NCI-H2227 (cell line): Measurements from ENCODE around the gene CPNE6.

Source experiments
- DNase-seq: peaks from one replicate; lab custom pipeline; 2025; ENCODE audit not compliant: unreplicated experiment; lab: John Stamatoyannopoulos, UW

CPNE6 gene

DNA sequence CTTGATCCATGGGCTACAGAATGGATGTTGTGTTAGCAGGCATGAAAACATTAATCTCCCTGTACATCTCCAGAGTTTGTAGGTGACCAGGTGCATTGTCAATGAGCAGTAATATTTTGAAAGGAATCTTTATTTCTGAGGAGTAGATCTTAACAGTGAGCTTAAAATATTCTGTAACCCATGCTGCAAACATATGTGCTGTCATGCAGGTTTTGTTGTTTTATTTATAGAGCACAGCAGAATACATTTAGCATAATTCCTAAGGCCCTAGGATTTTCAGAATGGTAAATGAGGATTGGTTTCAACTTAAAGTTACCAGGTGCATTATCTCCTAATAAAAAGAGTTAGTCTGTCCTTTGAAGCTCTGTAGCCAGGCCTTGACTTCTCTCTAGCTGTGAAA lies 55.6 kb downstream of the CPNE6 start:
- no peak for DNase-seq

DNA sequence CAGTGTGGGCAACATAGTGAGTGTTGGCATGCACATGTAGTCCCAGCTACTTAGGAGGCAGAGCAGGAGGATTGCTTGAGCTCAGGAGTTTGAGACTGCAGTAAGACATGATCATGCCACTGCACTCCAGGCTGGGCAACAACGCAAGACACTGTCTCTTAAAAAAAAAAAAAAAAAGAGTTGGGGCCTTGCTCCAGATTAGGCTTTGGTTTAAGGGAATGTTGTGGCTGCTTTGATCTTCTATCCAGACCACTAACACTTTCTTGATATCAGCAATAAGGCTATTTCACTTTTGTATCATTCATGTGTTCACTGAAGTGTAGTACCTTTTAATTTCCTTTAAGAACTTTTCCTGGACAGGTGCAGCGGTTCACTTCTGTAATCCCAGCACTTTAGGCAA lies 56.3 kb downstream of the CPNE6 start:
- DNase-seq = no peak
